GM12878 (cell line): ENCODE measurements around the gene KRTAP5-10. TPM values are rescaled to one million over a fixed set of nuclear protein-coding genes. Genes with fewer than 3 reads are reported as not detected.

Experiments used
- ATAC-seq: fragments of 200-7000 bp; cut with Tn5 transposase; 3 replicates; pipeline ENCODE4 v1.9.1; 2020; ENCODE audit warnings: mild to moderate bottlenecking, moderate library complexity
- BruUV-seq: library from RNA; stranded (reverse); fragments of 400-500 nt; replicated peaks from 2 replicates; lab custom pipeline; 2021; lab: Mats Ljungman, UMichigan
- CTCF ChIA-PET: fragments of 300-600 bp; sonication (Branson Sonifier 250); formaldehyde crosslinking; extraction: SDS; loops from one replicate; lab custom pipeline; 2021; ENCODE audit warnings: inconsistent platforms; lab: Yijun Ruan, JAX
- POLR2A ChIA-PET: fragments of 350-600 bp; formaldehyde crosslinking; extraction: SDS; loops from one replicate; lab custom pipeline; 2021; ENCODE audit warnings: inconsistent platforms; lab: Charles Lee
- RAD21 ChIA-PET: fragments of 300-600 bp; sonication (Branson Sonifier 250); formaldehyde crosslinking; loops from one replicate; lab custom pipeline; 2023; ENCODE audit warnings: antibody characterized with exemption; ENCODE audit not compliant: unreplicated experiment; lab: Charles Lee
- SMC1A ChIA-PET: fragments of 300-600 bp; sonication (Branson Sonifier 250); formaldehyde crosslinking; loops from one replicate; lab custom pipeline; 2023; ENCODE audit not compliant: unreplicated experiment, uncharacterized antibody; lab: Charles Lee
- DNase-seq: peaks from one replicate; pipeline ENCODE4 v3.0.0-alpha.2; 2011; ENCODE audit warnings: low read depth, low spot score
- FAIRE-seq: peaks from 3 replicates; lab custom pipeline; 2011; peaks lifted over from hg19 to GRCh38; lab: Jason Lieb, UNC
- H2AFZ ChIP-seq: 2 replicates; pipeline ENCODE4 v1.6.0; 2011; ENCODE audit warnings: low read depth, low read length, control low read depth; ENCODE audit not compliant: control insufficient read depth
- H3K27ac ChIP-seq: 2 replicates; pipeline ENCODE4 v1.5.1; 2011; ENCODE audit warnings: control low read depth; ENCODE audit not compliant: control insufficient read depth, insufficient read depth
- H3K27me3 ChIP-seq, 2 experiments: replicated peaks in 1 of 2; 2 replicates each; pipeline versions ENCODE4 v1.6.0 to v1.6.1; 2011; ENCODE audit warnings: low read length in 1 of 2; ENCODE audit not compliant: control insufficient read depth in 2 of 2, insufficient read depth in 2 of 2
- H3K36me3 ChIP-seq, 2 experiments: 2 replicates each; pipeline ENCODE4 v1.5.1; 2011; ENCODE audit warnings: low read length in 1 of 2; ENCODE audit not compliant: control insufficient read depth in 2 of 2, insufficient read depth in 2 of 2
- H3K4me1 ChIP-seq: 2 replicates; pipeline ENCODE4 v1.6.1; 2011; ENCODE audit warnings: mild to moderate bottlenecking, low read length, moderate library complexity, mixed read lengths; ENCODE audit not compliant: control insufficient read depth, insufficient read depth
- H3K4me2 ChIP-seq: 2 replicates; pipeline ENCODE4 v1.6.0; 2011; ENCODE audit warnings: control low read depth; ENCODE audit not compliant: control insufficient read depth, insufficient read depth
- H3K4me3 ChIP-seq: fragments of 200-600 bp; sonication (generic); 2 replicates; pipeline ENCODE4 v1.5.1; 2016
- H3K79me2 ChIP-seq: 2 replicates; pipeline ENCODE4 v1.6.0; 2011; ENCODE audit warnings: low read length; ENCODE audit not compliant: control insufficient read depth, insufficient read depth
- H3K9ac ChIP-seq: 2 replicates; pipeline ENCODE4 v1.8.0; 2011; ENCODE audit warnings: low read length, control low read depth, mixed read lengths; ENCODE audit not compliant: control insufficient read depth, insufficient read depth
- H3K9me3 ChIP-seq: replicated peaks from 3 replicates; pipeline ENCODE4 v1.5.1; 2011; ENCODE audit warnings: mild to moderate bottlenecking, low read length; ENCODE audit not compliant: control insufficient read depth, insufficient read depth
- H4K20me1 ChIP-seq: 2 replicates; pipeline ENCODE4 v1.6.0; 2011; ENCODE audit not compliant: control insufficient read depth, insufficient read depth
- BCL3 ChIP-seq: IDR thresholded peaks from 2 replicates; pipeline ENCODE4 v1.6.1; 2011; ENCODE audit warnings: borderline replicate concordance, low read depth, mild to moderate bottlenecking, moderate library complexity, low read length; ENCODE audit not compliant: insufficient read depth, poor library complexity, severe bottlenecking
- BMI1 ChIP-seq: fragments of 450-650 bp; IDR thresholded peaks from 2 replicates; pipeline ENCODE4 v1.6.1; 2016; ENCODE audit warnings: mild to moderate bottlenecking, moderate library complexity, borderline replicate concordance
- CREM ChIP-seq: IDR thresholded peaks from 2 replicates; pipeline ENCODE4 v1.6.1; 2014; ENCODE audit warnings: antibody characterized with exemption, low read depth
- GATAD2B ChIP-seq: fragments of 450-650 bp; conservative IDR thresholded peaks from 2 replicates; pipeline ENCODE4 v1.6.1; 2017; ENCODE audit warnings: low read depth, mild to moderate bottlenecking, moderate library complexity
- HCFC1 ChIP-seq: fragments of 150-350 bp; IDR thresholded peaks from 2 replicates; pipeline ENCODE4 v1.6.1; 2014; ENCODE audit warnings: low read length
- IRF3 ChIP-seq: fragments of 450-650 bp; IDR thresholded peaks from 2 replicates; pipeline ENCODE4 v1.6.1; 2014; ENCODE audit warnings: mild to moderate bottlenecking
- MLLT1 ChIP-seq: fragments of 450-650 bp; IDR thresholded peaks from 2 replicates; pipeline ENCODE4 v1.6.1; 2016; ENCODE audit warnings: mild to moderate bottlenecking
- MTA3 ChIP-seq: IDR thresholded peaks from 2 replicates; pipeline ENCODE4 v1.6.1; 2012; ENCODE audit warnings: low read length, inconsistent platforms, borderline replicate concordance
- NFYA ChIP-seq: IDR thresholded peaks from 2 replicates; pipeline ENCODE4 v1.6.1; 2011; ENCODE audit warnings: low read depth, mild to moderate bottlenecking, low read length, improper control_type of control experiment, borderline replicate concordance
- NFYB ChIP-seq: IDR thresholded peaks from 2 replicates; pipeline ENCODE4 v1.6.1; 2011; ENCODE audit warnings: low read depth, mild to moderate bottlenecking, low read length, improper control_type of control experiment, moderate library complexity; ENCODE audit not compliant: insufficient read depth
- PAX5 ChIP-seq: IDR thresholded peaks from 2 replicates; pipeline ENCODE4 v1.6.1; 2011; ENCODE audit warnings: low read depth, low read length, borderline replicate concordance
- PAX8 ChIP-seq: fragments of 450-650 bp; IDR thresholded peaks from 2 replicates; pipeline ENCODE4 v1.6.1; 2017; ENCODE audit warnings: mild to moderate bottlenecking, moderate library complexity
- SP1 ChIP-seq: IDR thresholded peaks from one replicate; pipeline ENCODE4 v1.6.1; 2011; ENCODE audit warnings: low read depth, low read length
- ZNF384 ChIP-seq: IDR thresholded peaks from 2 replicates; pipeline ENCODE4 v1.6.1; 2012; ENCODE audit warnings: low read depth, mild to moderate bottlenecking, low read length, improper control_type of control experiment, borderline replicate concordance
- WGBS: methylation state at CpG from one replicate; pipeline ENCODE4 v1.1.6; 2016; ENCODE audit warnings: low lambda C conversion rate; ENCODE audit not compliant: insufficient replicate concordance, insufficient coverage; ENCODE audit errors: missing lambda C conversion rate; 5-methylcytosine and 5-hydroxymethylcytosine counted together
- in situ Hi-C: fragments of 300-500 bp; cut with MboI; formaldehyde crosslinking; loops from 9 replicates; pipeline ENCODE4 v1.14.3; 2018; ENCODE audit warnings: mixed read lengths
- intact Hi-C: fragments of 100-400 bp; cut with micrococcal nuclease; formaldehyde crosslinking; loops from one replicate; pipeline ENCODE4 v1.14.2; 2022; ENCODE audit not compliant: unreplicated experiment
- polyA plus RNA-seq, 11 experiments: library from polyadenylated mRNA; depleted of rRNA in 4 of 11; unstranded in 6 of 11; stranded (reverse) in 5 of 11; fragments of >200 nt; fragmentation: Nextera tagmentation in 4 of 11; fragmentation: Illumina TruSeq in 1 of 11; extraction: Ambion mirVana in 4 of 11; extraction: Trizol in 1 of 11; gene quantifications; 1 replicate in 1 of 11; 2 replicates in 10 of 11; pipeline versions ENCODE4 v1.2.1 to v1.2.3, GENCODE V29; 2011 to 2016; ENCODE audit warnings: inconsistent platforms in 2 of 11, missing spikeins in 2 of 11, low read depth in 1 of 11
- total RNA-seq, 4 experiments: library from RNA; depleted of rRNA in 3 of 4; stranded (reverse); fragments of >200 nt in 3 of 4; fragmentation: Illumina TruSeq in 1 of 4; extraction: Trizol in 1 of 4; gene quantifications; 2 replicates each; pipeline versions ENCODE4 v1.2.1 to v1.2.3, GENCODE V29; 2013 to 2021

The KRTAP5-10 gene
- total and polyA plus RNA-seq, 10 of the 15 experiments (the other 5 are each of a cell fraction or from before 2014, with no cell fraction given), result 0.06 to 0.10 (median 0.06) TPM; not detected in 7

- ChIA-PET POLR2A (no interaction called here), RAD21 (no interaction called here), SMC1A (no interaction called here), CTCF (no interaction called here)
- no peak overlapping the region for H3K27ac ChIP-seq
- no peak overlapping the region for H3K9ac ChIP-seq
- FAIRE-seq (no peak), DNase-seq (no peak), ATAC-seq (no peak)
- H3K36me3 ChIP-seq, result no peaks in the 10 kb centered on the region
- no peak overlapping the region for H3K4me3 ChIP-seq
- no peaks in the 10 kb centered on the region for H3K27me3 ChIP-seq
- TF ChIP-seq BCL3, result no peak
- TF ChIP-seq PAX5, result no peak
- no peak for TF ChIP-seq NFYB
- peaks cover 1% of the 10 kb centered on the region; the same call in 1 of the 2 replicates for H3K4me1 ChIP-seq
- intact Hi-C loops (no loop called here), in situ Hi-C loops (no loop called here)
- no peak overlapping the region for H2AFZ ChIP-seq
- BruUV-seq, result no TSS peak
- no peaks in the 10 kb centered on the region for H3K9me3 ChIP-seq
- H3K4me2 ChIP-seq, result no peak overlapping the region
- H3K79me2 ChIP-seq, result no peaks in the 10 kb centered on the region
- no peaks in the 10 kb centered on the region for H4K20me1 ChIP-seq
Observed at GRCh38 chr11:71557257-71557656, 8.1 kb upstream of the KRTAP5-10 start.

GRCh38 chr11:71558996-71559395 lies 6.4 kb upstream of the KRTAP5-10 start:
- Histone ChIP-seq H3K4me3 (no peak overlapping the region), H3K27me3 (no peaks in the 10 kb centered on the region), H3K9me3 (no peaks in the 10 kb centered on the region), H2AFZ (no peak overlapping the region), H3K36me3 (no peaks in the 10 kb centered on the region), H4K20me1 (no peaks in the 10 kb centered on the region), H3K79me2 (no peaks in the 10 kb centered on the region), H3K4me1 (no peaks in the 10 kb centered on the region), H3K9ac (no peak overlapping the region), H3K27ac (no peak overlapping the region), H3K4me2 (no peak overlapping the region)
- no TSS peak for BruUV-seq
- no peak for FAIRE-seq
- in situ Hi-C loops, result no loop called here
- ChIA-PET CTCF (no interaction called here), SMC1A (no interaction called here), POLR2A (no interaction called here), RAD21 (no interaction called here)
- no peak for TF ChIP-seq ZNF384
- no peak for TF ChIP-seq SP1
- TF ChIP-seq IRF3, result no peak
- no peak for TF ChIP-seq PAX8
- no peak for TF ChIP-seq HCFC1
- TF ChIP-seq PAX5, result no peak
- TF ChIP-seq MLLT1, result no peak
- no peak for TF ChIP-seq GATAD2B
- TF ChIP-seq CREM, result no peak
- TF ChIP-seq BMI1, result no peak
- TF ChIP-seq NFYA, result no peak
- no peak for TF ChIP-seq MTA3
- DNase-seq, result no peak
- no peak for ATAC-seq
- intact Hi-C loops, result no loop called here
- WGBS, result 19% methylated on average over 1 of the region's 1 CpG
